WTC11 (cell line): Measurements from ENCODE around the gene CTSE. TPM values are rescaled to one million over a fixed set of nuclear protein-coding genes. Genes with fewer than 3 reads are reported as not detected.
A peak's percentile ranks its signal among the peaks of the same experiment; 100 is the strongest.

ENCODE experiments used
- ATAC-seq: fragments of 200-7000 bp; cut with Tn5 transposase; 2 replicates; pipeline ENCODE4 v1.10.0; 2021; ENCODE audit warnings: mild to moderate bottlenecking, moderate library complexity
- CTCF ChIA-PET: fragments of 300-600 bp; sonication (Branson Sonifier 250); formaldehyde crosslinking; loops from one replicate; lab custom pipeline; 2021; ENCODE audit warnings: antibody characterized with exemption; lab: Charles Lee
- POLR2A ChIA-PET: fragments of 350-600 bp; sonication (Branson Sonifier 250); formaldehyde crosslinking; loops from one replicate; lab custom pipeline; 2021; ENCODE audit warnings: antibody characterized with exemption; lab: Charles Lee
- DNase-seq: peaks from one replicate; pipeline ENCODE4 v3.0.0; 2021; ENCODE audit warnings: low spot score
- H3K27ac Mint-ChIP-seq: 2 replicates; pipeline ENCODE4 v1.8.0; 2021; ENCODE audit warnings: mixed read lengths
- H3K27me3 Mint-ChIP-seq: 2 replicates; pipeline ENCODE4 v1.8.0; 2021; ENCODE audit warnings: low read depth, mild to moderate bottlenecking, moderate library complexity, mixed read lengths
- H3K36me3 Mint-ChIP-seq: 2 replicates; pipeline ENCODE4 v1.8.0; 2021; ENCODE audit warnings: mixed read lengths
- H3K4me1 Mint-ChIP-seq: 2 replicates; pipeline ENCODE4 v1.8.0; 2022; ENCODE audit warnings: mixed read lengths
- H3K4me3 Mint-ChIP-seq: 2 replicates; pipeline ENCODE4 v1.8.0; 2021; ENCODE audit warnings: mild to moderate bottlenecking, moderate library complexity, mixed read lengths
- H3K9me3 Mint-ChIP-seq: 2 replicates; pipeline ENCODE4 v1.8.0; 2021; ENCODE audit warnings: mixed read lengths
- ARID4B ChIP-seq: sonication (generic); formaldehyde crosslinking; IDR thresholded peaks from 2 replicates; pipeline ENCODE4 v1.8.0; 2023; ENCODE audit warnings: missing genetic modification reagents, mild to moderate bottlenecking, borderline replicate concordance
- ATF3 ChIP-seq: sonication (generic); formaldehyde crosslinking; conservative IDR thresholded peaks from 2 replicates; pipeline ENCODE4 v1.8.1; 2022; ENCODE audit warnings: mild to moderate bottlenecking, missing genetic modification reagents
- CREB1 ChIP-seq: sonication (generic); formaldehyde crosslinking; IDR thresholded peaks from 2 replicates; pipeline ENCODE4 v1.8.0; 2023; ENCODE audit warnings: mild to moderate bottlenecking, missing genetic modification reagents
- E2F5 ChIP-seq: sonication (generic); formaldehyde crosslinking; IDR thresholded peaks from 2 replicates; pipeline ENCODE4 v1.8.1; 2022; ENCODE audit warnings: mild to moderate bottlenecking, moderate library complexity, missing genetic modification reagents
- ELF4 ChIP-seq: sonication (generic); formaldehyde crosslinking; IDR thresholded peaks from 2 replicates; pipeline ENCODE4 v1.8.1; 2022; ENCODE audit warnings: low read depth, mild to moderate bottlenecking, moderate library complexity, missing genetic modification reagents
- EMX1 ChIP-seq: fragments of 250-450 bp; sonication (Bioruptor Pico); IDR thresholded peaks from 2 replicates; pipeline ENCODE4 v1.8.0; 2021; ENCODE audit warnings: mild to moderate bottlenecking
- ERG ChIP-seq: fragments of 250-450 bp; sonication (Bioruptor Pico); IDR thresholded peaks from 2 replicates; pipeline ENCODE4 v1.8.0; 2021; ENCODE audit warnings: mild to moderate bottlenecking
- ETV6 ChIP-seq: sonication (generic); formaldehyde crosslinking; IDR thresholded peaks from 2 replicates; pipeline ENCODE4 v1.8.1; 2022; ENCODE audit warnings: mild to moderate bottlenecking, missing genetic modification reagents
- FOXP1 ChIP-seq: sonication (generic); formaldehyde crosslinking; IDR thresholded peaks from 2 replicates; pipeline ENCODE4 v1.8.0; 2022; ENCODE audit warnings: missing genetic modification reagents, mild to moderate bottlenecking, moderate library complexity, borderline replicate concordance
- GABPB1 ChIP-seq: sonication (generic); formaldehyde crosslinking; IDR thresholded peaks from 2 replicates; pipeline ENCODE4 v1.8.1; 2023; ENCODE audit warnings: mild to moderate bottlenecking, missing genetic modification reagents
- GTF2I ChIP-seq: fragments of 250-450 bp; sonication (Bioruptor Pico); conservative IDR thresholded peaks from 2 replicates; pipeline ENCODE4 v1.4.0; 2021; ENCODE audit warnings: mild to moderate bottlenecking
- IRF2 ChIP-seq: sonication (generic); formaldehyde crosslinking; IDR thresholded peaks from 2 replicates; pipeline ENCODE4 v1.8.0; 2022; ENCODE audit warnings: low read depth, missing genetic modification reagents, borderline replicate concordance
- MAX ChIP-seq: sonication (generic); formaldehyde crosslinking; IDR thresholded peaks from 2 replicates; pipeline ENCODE4 v1.8.0; 2022; ENCODE audit warnings: mild to moderate bottlenecking, missing genetic modification reagents
- NFE2L1 ChIP-seq: sonication (generic); formaldehyde crosslinking; IDR thresholded peaks from 2 replicates; pipeline ENCODE4 v1.8.1; 2023; ENCODE audit warnings: missing genetic modification reagents
- NR2C2 ChIP-seq: sonication (generic); formaldehyde crosslinking; IDR thresholded peaks from 2 replicates; pipeline ENCODE4 v1.8.0; 2022; ENCODE audit warnings: mild to moderate bottlenecking, missing genetic modification reagents
- OVOL2 ChIP-seq: fragments of 250-450 bp; sonication (Bioruptor Pico); IDR thresholded peaks from 2 replicates; pipeline ENCODE4 v1.9.0; 2021; ENCODE audit warnings: mild to moderate bottlenecking, borderline replicate concordance
- SP1 ChIP-seq: sonication (generic); formaldehyde crosslinking; conservative IDR thresholded peaks from 2 replicates; pipeline ENCODE4 v1.8.1; 2022; ENCODE audit warnings: missing genetic modification reagents
- STAT6 ChIP-seq: sonication (generic); formaldehyde crosslinking; conservative IDR thresholded peaks from 2 replicates; pipeline ENCODE4 v1.8.1; 2023; ENCODE audit warnings: mild to moderate bottlenecking, low read depth, missing genetic modification reagents, moderate library complexity
- TCF7 ChIP-seq: sonication (generic); formaldehyde crosslinking; IDR thresholded peaks from 2 replicates; pipeline ENCODE4 v1.8.0; 2022; ENCODE audit warnings: mild to moderate bottlenecking, low read depth, missing genetic modification reagents, moderate library complexity
- ZNF121 ChIP-seq: sonication (generic); formaldehyde crosslinking; IDR thresholded peaks from 2 replicates; pipeline ENCODE4 v1.8.0; 2023; ENCODE audit warnings: missing genetic modification reagents
- ZSCAN18 ChIP-seq: fragments of 250-450 bp; sonication (Bioruptor Pico); IDR thresholded peaks from 2 replicates; pipeline ENCODE4 v2.1.2; 2022; ENCODE audit warnings: mild to moderate bottlenecking, moderate library complexity
- total RNA-seq: library from RNA; stranded (reverse); gene quantifications from 3 replicates; pipeline ENCODE4 v1.2.3, GENCODE V29; 2021

The CTSE gene
- total RNA-seq, 1 experiment from 2014 or later: 0.17 TPM

- no peak for TF ChIP-seq ARID4B (CRISPR knock-in tag)
- TF ChIP-seq ATF3: no peak
- TF ChIP-seq ZSCAN18 (CRISPR knock-in tag): no peak
- TF ChIP-seq, all 79 proteins: peak for 0
These were observed 25.6 kb upstream of the CTSE start (continued) for GRCh38 chr1:206049293-206049692.

GRCh38 chr1:206048582-206048981 is 24.9 kb upstream of the CTSE start:
- TF ChIP-seq GABPB1 (peak; percentile 91), IRF2 (CRISPR knock-in tag) (no peak), TCF7 (CRISPR knock-in tag) (no peak)
- no peak overlapping the region for H3K27ac Mint-ChIP-seq
- H3K4me3 Mint-ChIP-seq: no peak overlapping the region
- no peaks in the 10 kb centered on the region for H3K36me3 Mint-ChIP-seq
- no peaks in the 10 kb centered on the region; the same call in 1 of the 2 replicates for H3K27me3 Mint-ChIP-seq
- ChIA-PET CTCF (interaction anchor here (1.0 to 1.1 kb wide), 2 partner anchors 11 to 71 kb away, joined by 3 read pairs; no protein-coding TSS in a partner anchor), POLR2A (no interaction called here)
- H3K9me3 Mint-ChIP-seq: peaks cover 10% of the 10 kb centered on the region
- no peak for ATAC-seq
- no peak for DNase-seq
- H3K4me1 Mint-ChIP-seq: peaks cover 13% of the 10 kb centered on the region

GRCh38 chr1:206047271-206047670 is 23.6 kb upstream of the CTSE start:
- no peak overlapping the region for H3K27ac Mint-ChIP-seq
- CTCF ChIA-PET: interaction anchor here (1.1 to 1.6 kb wide), 2 partner anchors 18 to 70 kb away, joined by 3 read pairs; no protein-coding TSS in a partner anchor
- ATAC-seq (no peak), DNase-seq (no peak)
- H3K36me3 Mint-ChIP-seq: no peaks in the 10 kb centered on the region
- peaks cover 13% of the 10 kb centered on the region for H3K4me1 Mint-ChIP-seq
- H3K4me3 Mint-ChIP-seq: no peak overlapping the region
- no peaks in the 10 kb centered on the region; the same call in 1 of the 2 replicates for H3K27me3 Mint-ChIP-seq
- peaks cover 4% of the 10 kb centered on the region; the same call in 1 of the 2 replicates for H3K9me3 Mint-ChIP-seq
- no peak for TF ChIP-seq SP1 (CRISPR knock-in tag)
- TF ChIP-seq EMX1 (CRISPR knock-in tag): no peak
- TF ChIP-seq MAX (CRISPR knock-in tag): no peak
- no peak for TF ChIP-seq GTF2I (CRISPR knock-in tag)
- no peak for TF ChIP-seq STAT6 (CRISPR knock-in tag)
- TF ChIP-seq ATF3: no peak
- no peak for TF ChIP-seq ETV6
- no peak for TF ChIP-seq ELF4 (CRISPR knock-in tag)
- no peak for TF ChIP-seq NR2C2
- TF ChIP-seq NFE2L1 (CRISPR knock-in tag): no peak
- TF ChIP-seq ZNF121 (CRISPR knock-in tag): no peak
- TF ChIP-seq OVOL2 (CRISPR knock-in tag): no peak
- no peak for TF ChIP-seq E2F5
- no peak for TF ChIP-seq ERG (CRISPR knock-in tag)
- TF ChIP-seq CREB1: no peak
- no peak for TF ChIP-seq FOXP1 (CRISPR knock-in tag)
- POLR2A ChIA-PET: no interaction called here
